ENCODE results near the gene AMOTL2.

AMOTL2 gene

DNA sequence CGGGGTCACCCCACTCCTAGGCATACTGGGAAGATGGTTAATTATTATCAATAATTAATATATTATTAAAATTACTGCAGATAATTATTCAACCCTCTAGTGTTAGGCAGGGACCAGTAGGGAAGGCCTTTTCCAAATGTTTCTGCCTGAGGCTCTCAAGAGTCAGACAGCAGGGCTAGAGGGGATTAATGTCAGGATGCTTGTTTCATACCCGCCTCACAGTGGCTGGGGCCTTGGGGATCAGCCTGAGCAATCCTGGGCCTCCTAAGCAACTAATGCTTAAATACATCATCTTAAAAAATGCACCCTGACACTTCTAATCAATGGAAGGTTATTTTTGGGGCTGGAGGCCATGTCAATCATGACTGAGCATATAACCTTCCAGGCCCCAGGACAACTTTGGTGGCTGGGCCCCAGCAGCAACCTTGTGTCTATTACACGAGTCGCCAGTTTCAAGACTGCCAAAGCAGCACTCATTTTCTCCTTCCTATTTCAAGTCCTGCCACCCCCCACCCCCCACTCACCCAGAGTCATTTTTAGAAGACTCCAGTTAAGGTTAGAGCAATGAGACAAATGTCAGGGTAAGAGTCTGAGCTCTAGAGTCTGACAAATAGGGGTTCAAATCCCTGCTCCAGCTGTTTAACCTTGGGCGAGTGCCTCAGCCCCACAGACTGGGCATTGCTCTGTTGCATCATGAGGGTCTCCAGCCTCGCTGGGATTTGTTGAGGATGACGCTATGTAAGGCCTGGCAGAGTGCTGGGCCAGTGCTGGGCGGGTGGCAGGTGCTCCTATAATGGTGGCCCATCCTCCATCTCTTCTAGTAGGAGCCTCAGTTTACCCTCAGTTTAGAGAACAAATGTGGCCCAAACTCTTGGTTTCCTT lies 6.1 kb downstream of the AMOTL2 start:
- peaks cover 94% of the 10 kb centered on the region for H3K36me3 ChIP-seq
- H3K27me3 ChIP-seq (ENCODE audit: insufficient read depth, low read depth, severe bottlenecking) = no peaks in the 10 kb centered on the region
- DNase-seq = peak; percentile 79
- peak overlapping the region; percentile 71 for H3K27ac ChIP-seq
- H3K4me3 ChIP-seq (ENCODE audit: low read depth, low read length) = no peak overlapping the region
- no peak for TF ChIP-seq CTCF (IDR thresholded peaks at IDR 0.05; ENCODE audit: low read depth, low read length)
- H3K9me3 ChIP-seq (ENCODE audit: severe bottlenecking) = no peaks in the 10 kb centered on the region

DNA sequence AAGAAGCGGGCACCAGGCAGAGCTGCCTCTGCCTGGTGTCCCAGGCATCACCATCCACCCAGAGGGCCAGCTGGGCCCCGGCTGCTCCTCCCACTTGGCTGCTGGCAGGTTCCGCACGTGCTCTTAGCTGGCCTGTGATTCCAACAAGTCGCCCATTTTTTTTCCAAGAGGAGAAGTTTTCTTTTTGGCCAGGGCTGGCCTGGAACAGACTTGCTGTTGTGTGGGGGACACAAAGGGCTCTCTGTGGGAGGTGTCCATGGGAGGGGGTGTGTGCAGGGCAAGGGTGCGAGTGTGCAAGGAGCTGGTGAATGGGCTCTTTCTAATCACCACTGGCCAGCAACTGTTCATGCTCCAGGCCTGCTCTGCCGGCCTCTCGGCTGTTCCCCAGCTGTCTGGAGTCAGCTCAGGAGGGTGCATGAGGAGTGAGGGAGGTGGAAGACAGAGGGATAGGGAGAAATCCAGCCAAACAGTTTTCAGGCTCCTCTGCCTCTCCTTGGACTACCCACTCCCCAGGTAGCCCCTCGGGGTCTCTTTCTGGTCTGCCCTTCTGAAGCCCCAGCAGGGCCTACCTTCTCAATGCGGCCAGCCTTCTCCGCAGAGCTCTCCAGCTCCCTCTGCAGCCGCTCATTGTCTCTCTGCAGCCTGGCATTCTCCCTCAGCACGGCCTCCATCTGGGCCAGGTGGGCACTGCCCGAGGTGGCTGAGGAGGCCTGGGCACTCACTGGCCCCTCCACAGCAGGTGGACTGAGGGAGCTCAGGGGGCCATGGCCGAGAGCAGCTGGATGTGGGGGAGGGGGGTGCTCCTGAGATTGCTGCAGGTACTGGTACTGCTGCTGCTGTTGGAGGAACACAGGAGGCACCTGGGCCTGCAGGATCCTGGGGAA lies 7.1 kb downstream of the AMOTL2 start:
- Histone ChIP-seq H3K4me3 (ENCODE audit: low read depth, low read length) (no peak overlapping the region), H3K27me3 (ENCODE audit: insufficient read depth, low read depth, severe bottlenecking) (no peaks in the 10 kb centered on the region), H3K27ac (peak overlapping the region; percentile 71), H3K9me3 (ENCODE audit: severe bottlenecking) (no peaks in the 10 kb centered on the region), H3K36me3 (peaks cover 97% of the 10 kb centered on the region)
- DNase-seq = no peak
- TF ChIP-seq CTCF (IDR thresholded peaks at IDR 0.05; ENCODE audit: low read depth, low read length) = peak; percentile 24; the same call in 1 of the 2 replicates

DNA sequence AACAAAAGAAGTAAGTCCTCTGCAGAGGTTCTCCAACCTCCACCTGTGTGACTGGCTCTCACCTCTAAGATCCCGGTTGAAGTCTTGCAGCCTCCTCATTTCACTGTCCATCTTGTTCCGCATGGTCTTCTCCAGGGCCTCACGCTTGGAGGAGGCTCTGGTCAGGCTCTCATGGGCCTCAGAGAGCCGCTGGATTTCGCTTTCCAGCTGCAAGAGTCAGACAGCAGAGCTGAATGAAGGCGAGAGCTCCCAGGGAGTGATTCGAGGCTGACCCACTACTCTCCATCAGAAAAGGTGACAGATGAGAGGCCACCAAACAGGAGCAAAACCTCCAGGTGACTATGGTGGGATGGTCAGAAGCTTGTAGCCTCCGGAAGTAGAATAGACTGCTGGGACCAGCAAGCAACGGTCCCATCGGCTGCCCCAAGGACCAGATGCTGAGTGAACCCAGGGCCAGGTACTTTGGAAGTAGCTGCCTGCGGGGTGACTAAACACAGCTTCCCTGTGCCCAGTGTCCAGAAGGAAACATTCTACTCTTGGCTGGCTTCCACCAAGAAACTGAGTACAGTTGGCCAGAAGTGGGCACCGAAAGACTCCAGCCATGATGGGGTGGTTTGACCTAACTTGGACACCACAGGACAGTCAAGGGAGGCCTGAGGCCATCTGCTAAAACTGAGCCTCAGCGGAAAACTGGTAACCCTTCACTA lies 7.9 kb downstream of the AMOTL2 start:
- DNase-seq = no peak
- Histone ChIP-seq H3K36me3 (peaks cover 97% of the 10 kb centered on the region), H3K27me3 (ENCODE audit: insufficient read depth, low read depth, severe bottlenecking) (no peaks in the 10 kb centered on the region), H3K27ac (peak overlapping the region; percentile 71), H3K9me3 (ENCODE audit: severe bottlenecking) (no peaks in the 10 kb centered on the region), H3K4me3 (ENCODE audit: low read depth, low read length) (no peak overlapping the region)
- TF ChIP-seq CTCF (IDR thresholded peaks at IDR 0.05; ENCODE audit: low read depth, low read length) = no peak

DNA sequence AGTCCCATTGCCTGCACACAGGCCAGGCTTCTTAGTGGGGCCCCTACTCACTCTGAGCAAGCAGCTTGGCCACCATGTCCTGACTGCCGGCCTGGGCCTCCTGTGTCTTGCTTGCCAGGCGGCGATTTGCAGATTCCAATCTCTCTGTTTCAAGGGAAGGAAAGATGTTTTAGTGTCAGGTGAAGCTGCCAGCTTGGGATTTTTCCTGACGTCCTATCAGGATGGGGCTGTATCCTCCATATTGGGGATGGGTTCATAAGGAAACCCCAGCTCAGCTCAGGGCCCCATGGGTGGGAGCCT lies 8.5 kb downstream of the AMOTL2 start:
- DNase-seq = no peak
- Histone ChIP-seq H3K27me3 (ENCODE audit: insufficient read depth, low read depth, severe bottlenecking) (no peaks in the 10 kb centered on the region), H3K4me3 (ENCODE audit: low read depth, low read length) (no peak overlapping the region), H3K36me3 (peaks cover 97% of the 10 kb centered on the region), H3K9me3 (ENCODE audit: severe bottlenecking) (no peaks in the 10 kb centered on the region), H3K27ac (peak overlapping the region; percentile 71)
- TF ChIP-seq CTCF (IDR thresholded peaks at IDR 0.05; ENCODE audit: low read depth, low read length) = no peak

DNA sequence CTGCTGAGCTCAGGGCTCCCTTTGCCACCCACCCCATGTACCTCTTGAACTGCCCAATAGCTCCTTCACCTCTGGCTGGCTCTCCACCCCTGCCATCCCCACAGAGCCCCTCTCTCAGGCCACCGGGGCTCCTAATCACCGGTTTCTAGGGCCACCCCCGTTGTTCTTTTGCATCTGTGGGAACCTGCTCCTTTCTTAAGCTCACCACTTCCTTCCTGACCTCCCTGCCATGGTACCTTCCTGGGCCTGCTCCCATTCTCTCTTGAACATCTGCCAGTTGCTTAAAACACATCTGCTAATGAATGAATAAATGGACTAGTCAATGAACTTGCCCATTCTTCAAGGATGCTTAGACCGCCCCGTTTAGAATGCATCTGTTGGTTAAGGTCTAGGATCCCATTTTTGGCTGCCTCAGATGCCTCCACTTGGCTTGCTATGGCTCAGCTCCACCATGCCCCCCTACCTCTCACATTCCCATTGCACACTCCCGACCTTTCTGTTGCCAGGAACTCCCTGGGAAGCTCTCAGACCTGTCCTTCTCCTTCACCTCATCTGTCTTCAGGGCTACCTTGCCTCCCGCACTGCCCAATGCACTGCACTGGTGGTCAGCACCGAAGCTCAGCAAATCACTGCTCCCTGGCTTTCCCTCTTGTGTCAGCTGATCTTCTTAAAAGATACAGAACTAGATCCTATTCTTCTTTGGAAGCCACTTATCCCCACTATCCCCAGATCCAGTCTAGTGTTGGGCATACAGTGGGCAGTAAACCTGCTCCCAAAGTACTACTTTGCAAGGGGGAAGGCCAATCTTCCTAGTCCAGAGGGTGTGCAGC lies 9.1 kb downstream of the AMOTL2 start:
- Histone ChIP-seq H3K4me3 (ENCODE audit: low read depth, low read length) (no peak overlapping the region), H3K36me3 (peaks cover 97% of the 10 kb centered on the region), H3K27ac (peak overlapping the region; percentile 71), H3K27me3 (ENCODE audit: insufficient read depth, low read depth, severe bottlenecking) (no peaks in the 10 kb centered on the region), H3K9me3 (ENCODE audit: severe bottlenecking) (no peaks in the 10 kb centered on the region)
- DNase-seq = no peak
- TF ChIP-seq CTCF (IDR thresholded peaks at IDR 0.05; ENCODE audit: low read depth, low read length) = no peak

Measured in WERI-Rb-1 (cell line).